Hepatocyte (in vitro differentiated cells): ENCODE measurements around the gene PRKCZ.

Source experiments
- CTCF ChIP-seq: fragments of 200-600 bp; sonication (generic); IDR thresholded peaks from 2 replicates; pipeline ENCODE4 v1.5.1; 2016; ENCODE audit warnings: antibody characterized with exemption, mild to moderate bottlenecking; ENCODE audit not compliant: poor library complexity
- EZH2phosphoT487 ChIP-seq: fragments of 200-600 bp; sonication (generic); IDR thresholded peaks from one replicate; pipeline ENCODE4 v1.6.1; 2018; ENCODE audit warnings: antibody characterized with exemption, mild to moderate bottlenecking, low read depth, moderate library complexity; ENCODE audit not compliant: unreplicated experiment, severe bottlenecking

GRCh38 chr1:2014181-2014580 is 36.0 kb upstream of the PRKCZ start:
- TF ChIP-seq CTCF: no peak
- TF ChIP-seq EZH2phosphoT487: no peak
